Rectal smooth muscle tissue (tissue), 1 donor: ENCODE results near the gene FOXQ1.

Experiments used
- H3K27ac ChIP-seq: one replicate; pipeline ENCODE4 v1.7.0; 2013; ENCODE audit warnings: low read depth, low read length, inconsistent platforms
- H3K27me3 ChIP-seq: one replicate; pipeline ENCODE4 v1.7.0; 2013; ENCODE audit warnings: low read length; ENCODE audit not compliant: control insufficient read depth, insufficient read depth
- H3K36me3 ChIP-seq: one replicate; pipeline ENCODE4 v1.7.0; 2013; ENCODE audit warnings: low read length; ENCODE audit not compliant: control insufficient read depth, insufficient read depth
- H3K4me1 ChIP-seq: one replicate; pipeline ENCODE4 v1.7.0; 2013; ENCODE audit warnings: low read length; ENCODE audit not compliant: control insufficient read depth, insufficient read depth
- H3K4me3 ChIP-seq: one replicate; pipeline ENCODE4 v1.7.0; 2013; ENCODE audit warnings: low read length
- H3K9ac ChIP-seq: one replicate; pipeline ENCODE4 v1.7.0; 2013; ENCODE audit warnings: low read length

The FOXQ1 gene

GRCh38 chr6:1279065-1279464 lies 32.8 kb upstream of the FOXQ1 start:
- Histone ChIP-seq H3K4me1 (no peaks in the 10 kb centered on the region), H3K4me3 (no peak overlapping the region), H3K36me3 (no peaks in the 10 kb centered on the region), H3K27me3 (no peaks in the 10 kb centered on the region), H3K27ac (no peak overlapping the region), H3K9ac (no peak overlapping the region)

GRCh38 chr6:1280666-1281300 lies 31.1 kb upstream of the FOXQ1 start:
- no peak overlapping the region for H3K9ac ChIP-seq
- no peak overlapping the region for H3K27ac ChIP-seq
- H3K36me3 ChIP-seq: no peaks in the 10 kb centered on the region
- no peaks in the 10 kb centered on the region for H3K4me1 ChIP-seq
- H3K27me3 ChIP-seq: no peaks in the 10 kb centered on the region
- no peak overlapping the region for H3K4me3 ChIP-seq

- Histone ChIP-seq H3K4me1 (no peaks in the 10 kb centered on the region), H3K9ac (no peak overlapping the region), H3K27ac (no peak overlapping the region), H3K36me3 (no peaks in the 10 kb centered on the region), H3K4me3 (no peak overlapping the region), H3K27me3 (no peaks in the 10 kb centered on the region)
Measured at GRCh38 chr6:1281746-1282145, 30.2 kb upstream of the FOXQ1 start.

GRCh38 chr6:1283501-1283900 lies 28.4 kb upstream of the FOXQ1 start:
- no peak overlapping the region for H3K9ac ChIP-seq
- H3K27ac ChIP-seq: no peak overlapping the region
- H3K36me3 ChIP-seq: no peaks in the 10 kb centered on the region
- H3K4me1 ChIP-seq: no peaks in the 10 kb centered on the region
- H3K27me3 ChIP-seq: no peaks in the 10 kb centered on the region
- H3K4me3 ChIP-seq: no peak overlapping the region

GRCh38 chr6:1285556-1285955 lies 26.3 kb upstream of the FOXQ1 start:
- Histone ChIP-seq H3K36me3 (no peaks in the 10 kb centered on the region), H3K27me3 (no peaks in the 10 kb centered on the region), H3K9ac (no peak overlapping the region), H3K4me3 (no peak overlapping the region), H3K27ac (no peak overlapping the region), H3K4me1 (no peaks in the 10 kb centered on the region)

- Histone ChIP-seq H3K4me1 (no peaks in the 10 kb centered on the region), H3K27ac (no peak overlapping the region), H3K9ac (no peak overlapping the region), H3K4me3 (no peak overlapping the region), H3K36me3 (no peaks in the 10 kb centered on the region), H3K27me3 (no peaks in the 10 kb centered on the region)
Measured at GRCh38 chr6:1285956-1286355, 25.9 kb upstream of the FOXQ1 start.

GRCh38 chr6:1287103-1287591 lies 24.8 kb upstream of the FOXQ1 start:
- Histone ChIP-seq H3K36me3 (no peaks in the 10 kb centered on the region), H3K4me3 (no peak overlapping the region), H3K4me1 (no peaks in the 10 kb centered on the region), H3K27me3 (no peaks in the 10 kb centered on the region), H3K27ac (no peak overlapping the region), H3K9ac (no peak overlapping the region)

GRCh38 chr6:1290086-1290485 lies 21.8 kb upstream of the FOXQ1 start:
- Histone ChIP-seq H3K36me3 (no peaks in the 10 kb centered on the region), H3K4me3 (no peak overlapping the region), H3K9ac (no peak overlapping the region), H3K27ac (no peak overlapping the region), H3K27me3 (no peaks in the 10 kb centered on the region), H3K4me1 (no peaks in the 10 kb centered on the region)

- Histone ChIP-seq H3K27me3 (no peaks in the 10 kb centered on the region), H3K27ac (no peak overlapping the region), H3K36me3 (no peaks in the 10 kb centered on the region), H3K4me3 (no peak overlapping the region), H3K9ac (no peak overlapping the region), H3K4me1 (no peaks in the 10 kb centered on the region)
Measured at GRCh38 chr6:1290805-1291204, 21.1 kb upstream of the FOXQ1 start.

GRCh38 chr6:1291381-1291780 lies 20.5 kb upstream of the FOXQ1 start:
- no peak overlapping the region for H3K27ac ChIP-seq
- no peak overlapping the region for H3K9ac ChIP-seq
- H3K36me3 ChIP-seq: no peaks in the 10 kb centered on the region
- H3K4me3 ChIP-seq: no peak overlapping the region
- H3K4me1 ChIP-seq: no peaks in the 10 kb centered on the region
- no peaks in the 10 kb centered on the region for H3K27me3 ChIP-seq

GRCh38 chr6:1295420-1295819 lies 16.5 kb upstream of the FOXQ1 start:
- H3K27ac ChIP-seq: no peak overlapping the region
- no peaks in the 10 kb centered on the region for H3K4me1 ChIP-seq
- no peaks in the 10 kb centered on the region for H3K27me3 ChIP-seq
- H3K4me3 ChIP-seq: no peak overlapping the region
- no peaks in the 10 kb centered on the region for H3K36me3 ChIP-seq
- no peak overlapping the region for H3K9ac ChIP-seq

- H3K4me1 ChIP-seq: no peaks in the 10 kb centered on the region
- H3K27me3 ChIP-seq: no peaks in the 10 kb centered on the region
- H3K36me3 ChIP-seq: no peaks in the 10 kb centered on the region
- H3K27ac ChIP-seq: no peak overlapping the region
- no peak overlapping the region for H3K9ac ChIP-seq
- no peak overlapping the region for H3K4me3 ChIP-seq
Measured at GRCh38 chr6:1296079-1296478, 15.8 kb upstream of the FOXQ1 start.

GRCh38 chr6:1296542-1296941 lies 15.4 kb upstream of the FOXQ1 start:
- no peaks in the 10 kb centered on the region for H3K36me3 ChIP-seq
- no peak overlapping the region for H3K27ac ChIP-seq
- no peaks in the 10 kb centered on the region for H3K27me3 ChIP-seq
- no peaks in the 10 kb centered on the region for H3K4me1 ChIP-seq
- no peak overlapping the region for H3K9ac ChIP-seq
- no peak overlapping the region for H3K4me3 ChIP-seq
